ENCODE data around the gene INTS14.

- TF ChIP-seq POLR2A (IDR thresholded peaks at IDR 0.05) (no peak), CTCF (IDR thresholded peaks at IDR 0.05) (no peak)
These were observed 40.1 kb upstream of the INTS14 start for GRCh38 chr15:65651042-65651322.

All from esophagus squamous epithelium (tissue), 4 donors.